NT2/D1 (cell line): ENCODE data around the gene CTAGE8.
"Not testable (repeated sequence)": the region's sequence is repeated elsewhere in the genome, so short reads cannot be mapped to it uniquely, and the experiment has no call there.

Source experiments
- YY1 ChIP-seq: IDR thresholded peaks from 2 replicates; pipeline ENCODE4 v1.6.1; 2011; ENCODE audit not compliant: insufficient read length, insufficient read depth
- ZNF274 ChIP-seq: IDR thresholded peaks from 2 replicates; pipeline ENCODE4 v1.6.1; 2011; ENCODE audit warnings: mild to moderate bottlenecking, low read depth, low read length

DNA sequence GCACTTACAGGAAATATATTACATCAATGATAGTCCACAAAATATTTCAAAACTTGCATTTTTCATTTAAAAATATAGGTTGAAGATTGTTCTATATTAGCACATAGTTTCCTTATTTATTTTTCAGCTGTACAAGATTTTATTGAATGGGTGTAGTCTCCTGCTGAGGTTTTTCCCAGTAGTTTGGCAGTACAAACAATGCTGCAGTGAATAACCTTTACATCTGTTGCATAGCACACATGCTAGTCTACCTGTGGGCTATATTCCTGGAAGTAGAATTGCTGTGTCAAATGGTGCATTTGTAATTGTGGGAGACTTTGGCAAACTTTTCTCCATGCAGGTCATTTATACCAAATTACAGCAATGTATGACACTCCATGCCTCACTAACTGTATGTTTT lies 48.6 kb downstream of the CTAGE8 start:
- not testable (repeated sequence) for TF ChIP-seq ZNF274, YY1
